CD4-positive, alpha-beta T cell treated with Interferon gamma for 1 hour (primary cell): ENCODE measurements around the gene AAK1.

ENCODE experiments used
- DNase-seq: peaks from one replicate; pipeline ENCODE4 v3.0.0-alpha.2; 2020

AAK1 gene

DNA sequence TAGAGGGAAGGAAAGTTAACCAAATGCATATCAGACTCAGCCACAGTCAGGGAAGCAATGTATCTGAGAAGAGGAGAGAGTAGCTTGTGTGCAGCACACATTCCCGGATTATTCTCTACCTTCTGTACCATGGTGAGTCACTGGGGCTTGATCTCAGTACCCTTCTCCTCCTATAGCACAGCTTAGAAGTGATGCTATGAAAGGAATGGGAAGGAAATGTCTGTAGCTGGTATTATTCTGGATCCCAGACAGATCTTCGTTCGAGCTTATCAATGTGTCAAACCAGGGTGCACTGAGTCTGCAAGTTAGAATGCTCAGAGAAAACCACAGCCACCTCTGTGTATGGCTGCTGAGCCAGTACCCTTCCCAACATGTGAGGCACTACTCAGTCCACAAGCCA is 118.3 kb downstream of the AAK1 start:
- DNase-seq, result no peak

DNA sequence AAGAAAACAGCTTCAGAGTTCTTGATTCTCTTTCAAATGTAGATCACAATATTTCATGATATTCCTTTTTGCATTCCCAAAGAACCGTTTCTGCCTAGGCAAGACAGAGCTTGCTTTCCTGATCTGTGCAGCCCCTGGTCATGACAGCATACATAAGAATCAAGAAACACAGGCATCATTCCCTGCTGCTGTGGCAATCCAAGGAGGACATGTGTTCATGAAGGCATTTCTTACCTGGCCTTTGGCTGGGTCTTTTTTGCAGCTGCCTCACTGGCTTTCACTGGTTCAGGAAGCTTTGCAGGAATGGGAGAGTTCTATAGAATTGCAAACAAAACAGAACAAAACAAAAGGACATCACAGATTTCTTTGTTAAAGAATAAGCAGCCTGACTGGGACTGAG is 118.7 kb downstream of the AAK1 start:
- no peak for DNase-seq

GRCh38 chr2:69521747-69522146 is 121.8 kb downstream of the AAK1 start:
- no peak for DNase-seq

- DNase-seq, result no peak
These were observed 124.7 kb downstream of the AAK1 start for GRCh38 chr2:69518841-69519240.

- DNase-seq, result no peak
These were observed 126.1 kb downstream of the AAK1 start for GRCh38 chr2:69517410-69517809.

DNA sequence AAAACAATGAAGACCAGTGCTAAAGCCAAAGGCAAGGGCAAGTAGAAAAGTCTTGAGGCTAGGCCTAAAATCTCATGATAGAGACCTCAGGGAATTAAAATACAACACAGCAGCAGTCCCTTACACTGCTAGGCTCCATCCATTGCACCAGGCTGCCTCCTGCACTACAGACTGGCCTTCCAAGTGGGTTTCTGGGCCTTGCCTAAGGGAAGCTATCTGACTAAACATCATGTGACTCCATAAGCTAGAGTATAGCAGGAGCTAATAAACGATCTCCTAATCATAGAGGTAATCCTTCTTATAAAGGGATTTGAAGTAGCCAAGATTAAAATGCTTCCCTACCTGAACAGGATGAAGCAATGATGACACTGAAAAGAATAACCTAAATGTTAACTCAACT is 128.7 kb downstream of the AAK1 start:
- DNase-seq, result no peak

DNA sequence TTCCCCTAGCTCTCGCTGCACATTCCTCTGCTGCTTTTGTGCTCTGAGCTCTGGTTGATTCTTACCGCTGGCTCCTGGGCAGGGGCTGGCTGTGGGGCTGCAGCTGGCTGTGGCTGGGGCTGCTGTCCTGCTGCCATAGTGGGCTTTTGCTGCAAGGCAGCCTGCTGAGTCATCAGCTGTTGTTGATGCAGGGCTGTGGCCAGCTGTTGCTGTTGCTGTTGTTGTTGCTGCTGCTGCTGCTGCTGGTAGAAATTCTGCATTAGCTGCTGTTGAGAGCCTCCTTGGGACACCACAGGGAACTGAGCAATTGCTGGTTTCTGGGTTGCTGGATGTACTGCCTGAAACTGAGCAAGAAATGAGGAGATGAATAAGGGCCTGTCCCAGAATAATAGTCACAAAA is 129.1 kb downstream of the AAK1 start:
- DNase-seq, result no peak

GRCh38 chr2:69512446-69512845 is 131.1 kb downstream of the AAK1 start:
- DNase-seq, result no peak

GRCh38 chr2:69510204-69510603 is 133.3 kb downstream of the AAK1 start:
- DNase-seq, result no peak

DNA sequence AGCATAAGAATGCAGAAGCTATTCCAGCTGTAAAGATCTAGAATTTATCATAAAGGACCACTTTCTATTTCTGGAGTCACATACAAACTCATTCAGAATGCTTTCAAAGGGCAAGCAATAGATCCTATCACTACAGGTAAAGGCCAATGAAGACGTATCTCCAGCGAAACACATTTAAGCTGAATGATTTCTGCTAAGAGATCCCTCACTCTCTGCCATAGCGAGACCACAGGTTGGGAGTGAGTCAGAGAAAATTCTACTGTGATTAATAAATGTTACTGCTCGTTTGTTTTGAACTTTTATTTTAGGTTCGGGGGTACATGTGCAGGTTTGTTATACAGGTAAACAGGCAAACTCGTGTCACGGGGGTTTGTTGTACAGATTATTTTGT is 133.8 kb downstream of the AAK1 start:
- DNase-seq, result no peak

- DNase-seq, result no peak
These were observed 134.4 kb downstream of the AAK1 start for GRCh38 chr2:69509011-69509749.

- no peak for DNase-seq
These were observed 137.8 kb downstream of the AAK1 start for GRCh38 chr2:69505710-69506109.

- no peak for DNase-seq
These were observed 142.2 kb downstream of the AAK1 start for GRCh38 chr2:69501301-69501700.

DNA sequence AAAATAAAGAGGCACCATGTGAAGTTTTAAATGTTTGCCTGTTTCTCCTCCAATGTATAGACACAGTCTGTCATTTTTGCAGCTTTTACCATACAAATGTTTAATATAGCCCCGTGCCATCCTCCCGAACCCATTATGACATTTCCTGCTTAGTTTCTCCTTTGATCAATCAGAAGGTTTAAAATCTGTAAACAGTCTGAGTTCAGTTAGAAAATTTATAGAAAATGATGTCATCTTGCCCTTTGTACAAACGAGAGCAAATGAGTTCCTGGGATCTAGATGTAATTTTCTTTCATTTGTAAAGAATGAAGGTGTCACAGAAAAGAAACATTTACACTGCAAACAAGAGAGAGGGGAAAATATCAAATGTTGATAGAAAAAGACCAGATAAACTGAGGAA is 143.6 kb downstream of the AAK1 start:
- no peak for DNase-seq

- no peak for DNase-seq
These were observed 144.3 kb downstream of the AAK1 start for GRCh38 chr2:69499242-69499641.

DNA sequence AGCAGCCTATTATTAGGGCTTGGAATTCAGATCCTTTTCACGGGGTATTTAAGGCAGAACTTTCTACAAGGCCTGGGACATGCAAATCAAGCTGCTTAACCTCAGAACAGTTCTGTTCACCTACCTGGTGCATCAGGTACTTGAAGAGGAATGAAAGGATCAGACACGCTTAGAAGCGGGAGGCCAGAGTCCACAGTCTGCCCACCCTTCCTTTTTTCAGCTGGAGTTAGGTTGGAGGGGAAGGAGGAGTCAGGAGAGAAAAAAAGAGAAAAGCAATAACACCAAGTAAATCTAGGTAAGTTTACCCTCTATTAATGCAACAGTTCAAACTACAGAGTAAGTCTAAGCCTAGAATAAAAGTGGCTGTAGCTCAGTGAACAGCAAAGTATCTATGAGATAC is 147.7 kb downstream of the AAK1 start:
- no peak for DNase-seq

DNA sequence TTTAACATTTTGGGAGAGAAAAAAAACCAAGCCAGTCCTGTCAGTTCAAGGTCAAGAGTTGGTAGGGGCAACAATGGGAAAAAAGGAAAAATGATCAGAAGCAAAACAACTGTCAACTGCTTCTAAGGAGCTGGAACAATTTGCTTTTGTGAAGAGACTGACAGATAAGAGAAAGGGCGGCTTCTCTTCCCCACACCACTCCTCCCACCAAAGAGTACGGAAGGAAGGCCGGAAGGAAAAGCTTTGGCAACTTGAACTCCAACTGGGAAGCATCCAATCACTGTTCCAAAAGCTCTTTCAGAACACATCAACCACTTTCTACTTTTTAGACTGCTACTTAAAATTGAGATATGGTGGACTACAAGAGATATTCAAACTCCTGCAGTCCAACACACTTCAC is 148.5 kb downstream of the AAK1 start:
- DNase-seq, result no peak

- no peak for DNase-seq
These were observed 149.4 kb downstream of the AAK1 start for GRCh38 chr2:69494126-69494525.

DNA sequence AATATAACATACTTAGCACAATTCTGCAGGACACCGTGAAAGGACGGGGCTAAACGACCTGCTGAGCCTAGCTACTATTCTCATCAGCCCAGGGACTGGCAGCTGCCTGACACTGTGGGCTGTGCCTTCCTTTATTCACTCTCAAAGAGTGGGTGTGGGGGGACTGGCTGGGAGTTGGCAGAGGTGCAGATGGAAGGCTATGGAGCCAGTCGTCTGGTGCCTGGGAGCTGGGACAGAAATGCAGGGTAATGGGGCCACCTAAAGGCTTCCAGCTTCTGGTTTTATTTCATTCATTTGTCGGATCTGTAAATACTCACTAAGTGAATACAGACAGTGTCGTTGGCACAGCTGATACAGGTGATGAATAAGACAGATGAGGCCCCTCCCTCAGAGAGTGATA is 150.3 kb downstream of the AAK1 start:
- DNase-seq, result no peak

DNA sequence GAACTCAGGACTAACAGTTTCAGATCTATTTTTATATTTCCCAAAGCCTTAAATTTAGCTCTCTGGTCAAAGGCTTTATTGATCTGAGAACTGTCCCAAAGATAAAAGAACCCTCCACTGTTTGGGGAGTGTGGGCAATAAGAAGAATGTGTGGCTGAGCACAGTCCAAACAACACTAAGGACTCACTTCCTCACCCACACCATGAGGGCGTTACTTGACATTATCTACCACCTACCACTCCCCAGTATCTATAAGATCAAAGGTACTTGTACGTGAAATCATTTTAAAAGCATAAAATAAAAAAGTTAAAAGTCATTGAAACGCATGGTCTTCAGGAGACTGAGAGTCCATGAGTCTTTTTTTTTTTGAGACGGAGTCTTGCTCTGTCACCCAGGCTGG is 151.7 kb downstream of the AAK1 start:
- no peak for DNase-seq

- no peak for DNase-seq
These were observed 153.1 kb downstream of the AAK1 start for GRCh38 chr2:69490486-69490885.

DNA sequence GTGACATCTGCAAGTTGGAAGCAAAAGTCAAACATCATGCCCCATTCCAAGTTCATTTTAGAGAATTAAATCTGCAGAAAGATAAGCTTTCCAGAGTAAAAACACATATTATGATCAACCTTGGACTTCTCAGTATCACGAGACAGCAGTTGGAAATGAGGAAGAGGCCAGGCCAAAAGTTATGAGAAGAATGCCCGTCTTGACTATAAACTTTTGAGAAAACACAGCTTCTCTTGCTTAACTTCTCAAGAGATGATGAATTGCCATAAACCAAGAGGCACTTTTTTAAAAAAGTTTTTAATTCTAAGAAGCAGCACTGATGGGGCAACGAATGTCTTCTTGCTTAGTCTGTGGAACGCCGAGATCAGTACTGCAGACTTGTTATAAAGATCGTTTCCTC is 153.7 kb downstream of the AAK1 start:
- no peak for DNase-seq

GRCh38 chr2:69483696-69484095 is 159.8 kb downstream of the AAK1 start:
- DNase-seq, result no peak

DNA sequence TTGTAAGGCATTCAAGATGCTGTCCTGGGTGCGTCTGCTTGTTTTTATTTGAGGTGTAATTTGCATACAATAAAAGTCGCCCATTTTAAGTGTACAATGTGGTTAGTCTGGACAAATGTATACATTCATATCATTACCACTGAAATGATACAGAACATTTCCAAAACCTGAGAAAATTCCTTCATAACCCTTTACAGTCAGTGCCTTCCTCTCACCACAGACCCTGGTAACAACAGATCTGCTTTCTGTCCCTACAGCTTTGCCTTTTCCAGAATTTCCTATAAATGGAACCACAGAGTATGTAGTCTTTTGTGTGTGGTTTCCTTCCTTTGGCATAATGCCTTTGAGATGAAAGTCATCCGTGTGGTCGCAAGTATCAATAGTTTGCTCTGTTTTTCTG is 160.5 kb downstream of the AAK1 start:
- no peak for DNase-seq

GRCh38 chr2:69482471-69482870 is 161.1 kb downstream of the AAK1 start:
- no peak for DNase-seq

DNA sequence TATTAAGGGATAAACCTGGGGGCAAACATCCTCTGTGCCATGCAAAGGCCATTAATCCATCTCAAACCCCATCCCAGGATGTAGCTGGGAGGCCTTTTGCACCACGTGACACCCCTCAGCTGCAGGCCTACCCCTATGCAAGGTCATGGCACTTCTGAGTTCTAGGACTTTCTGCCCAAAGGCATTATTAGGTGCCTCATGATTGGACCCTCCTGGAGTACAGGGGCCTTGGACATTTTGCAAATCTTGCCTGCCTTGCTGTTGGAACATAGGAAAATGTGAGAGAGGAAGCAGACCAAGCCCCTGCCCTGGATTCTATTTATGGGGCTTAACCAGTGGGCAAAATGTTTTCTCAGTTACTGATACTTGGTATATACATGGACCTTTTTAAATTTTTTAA is 162.1 kb downstream of the AAK1 start:
- DNase-seq, result no peak
